Measurements from ENCODE around the gene HMCES.
A peak's percentile ranks its signal among the peaks of the same experiment; 100 is the strongest.

The HMCES gene

GRCh38 chr3:129278966-129279906 lies 566 bp downstream of the HMCES start:
- Histone ChIP-seq H3K4me1 (ENCODE audit: control insufficient read depth, insufficient read depth, low read length, poor library complexity, severe bottlenecking) (peaks cover 8% of the 10 kb centered on the region), H3K4me3 (ENCODE audit: extremely low read depth, insufficient read depth, low read length, poor library complexity, severe bottlenecking) (peak overlapping the region; percentile 79), H3K36me3 (ENCODE audit: control insufficient read depth, insufficient read depth, low read length) (peaks cover 59% of the 10 kb centered on the region), H3K9me3 (ENCODE audit: control insufficient read depth, low read length) (no peaks in the 10 kb centered on the region), H3K27ac (ENCODE audit: low read depth, low read length, severe bottlenecking) (peak overlapping the region; percentile 93)
- 0 to 1% methylated on average over 30 to 77 of the region's 82 CpGs for WGBS, 2 experiments (ENCODE audit: insufficient coverage in 2 of 2)

GRCh38 chr3:129280183-129280582 lies 1.5 kb downstream of the HMCES start:
- Histone ChIP-seq H3K27ac (ENCODE audit: low read depth, low read length, severe bottlenecking) (no peak overlapping the region), H3K4me1 (ENCODE audit: control insufficient read depth, insufficient read depth, low read length, poor library complexity, severe bottlenecking) (peaks cover 8% of the 10 kb centered on the region), H3K36me3 (ENCODE audit: control insufficient read depth, insufficient read depth, low read length) (peaks cover 53% of the 10 kb centered on the region), H3K4me3 (ENCODE audit: extremely low read depth, insufficient read depth, low read length, poor library complexity, severe bottlenecking) (peak overlapping the region; percentile 79), H3K9me3 (ENCODE audit: control insufficient read depth, low read length) (no peaks in the 10 kb centered on the region)
- no CpG with 5 or more reads among the region's 2 CpGs for WGBS, 2 experiments (ENCODE audit: insufficient coverage in 2 of 2)

DNA sequence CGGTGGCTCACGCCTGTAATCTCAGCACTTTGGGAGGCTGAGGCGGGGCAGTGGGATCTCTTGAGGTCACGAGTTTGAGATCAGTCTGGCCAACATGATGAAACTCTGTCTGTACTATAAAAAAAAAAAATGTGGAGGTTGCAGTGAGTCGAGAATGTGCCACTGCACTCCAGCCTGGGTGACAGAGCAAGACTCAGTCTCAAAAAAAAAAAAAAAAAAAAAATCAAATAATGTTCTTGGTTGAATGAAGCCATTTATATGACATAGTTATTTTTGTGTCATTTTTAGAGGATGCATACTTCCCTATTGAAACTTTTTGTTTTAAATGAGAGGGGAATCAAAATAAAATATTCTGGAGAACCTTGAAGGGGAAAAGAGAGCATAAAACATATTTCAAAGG lies 3.1 kb downstream of the HMCES start:
- peaks cover 45% of the 10 kb centered on the region for H3K36me3 ChIP-seq (ENCODE audit: control insufficient read depth, insufficient read depth, low read length)
- H3K9me3 ChIP-seq (ENCODE audit: control insufficient read depth, low read length): no peaks in the 10 kb centered on the region
- no peak overlapping the region for H3K4me3 ChIP-seq (ENCODE audit: extremely low read depth, insufficient read depth, low read length, poor library complexity, severe bottlenecking)
- H3K27ac ChIP-seq (ENCODE audit: low read depth, low read length, severe bottlenecking): no peak overlapping the region
- peaks cover 8% of the 10 kb centered on the region for H3K4me1 ChIP-seq (ENCODE audit: control insufficient read depth, insufficient read depth, low read length, poor library complexity, severe bottlenecking)
- 85 to 97% methylated on average over 4 of the region's 5 CpGs for WGBS, 2 experiments (ENCODE audit: insufficient coverage in 2 of 2)

- Histone ChIP-seq H3K27ac (ENCODE audit: low read depth, low read length, severe bottlenecking) (no peak overlapping the region), H3K4me3 (ENCODE audit: extremely low read depth, insufficient read depth, low read length, poor library complexity, severe bottlenecking) (no peak overlapping the region), H3K9me3 (ENCODE audit: control insufficient read depth, low read length) (no peaks in the 10 kb centered on the region), H3K4me1 (ENCODE audit: control insufficient read depth, insufficient read depth, low read length, poor library complexity, severe bottlenecking) (peaks cover 2% of the 10 kb centered on the region), H3K36me3 (ENCODE audit: control insufficient read depth, insufficient read depth, low read length) (peaks cover 44% of the 10 kb centered on the region)
- WGBS, 2 experiments (ENCODE audit: insufficient coverage in 2 of 2): 71 to 87% methylated on average over 3 to 4 of the region's 6 CpGs
Measured at GRCh38 chr3:129282727-129283327, 4.2 kb downstream of the HMCES start.

DNA sequence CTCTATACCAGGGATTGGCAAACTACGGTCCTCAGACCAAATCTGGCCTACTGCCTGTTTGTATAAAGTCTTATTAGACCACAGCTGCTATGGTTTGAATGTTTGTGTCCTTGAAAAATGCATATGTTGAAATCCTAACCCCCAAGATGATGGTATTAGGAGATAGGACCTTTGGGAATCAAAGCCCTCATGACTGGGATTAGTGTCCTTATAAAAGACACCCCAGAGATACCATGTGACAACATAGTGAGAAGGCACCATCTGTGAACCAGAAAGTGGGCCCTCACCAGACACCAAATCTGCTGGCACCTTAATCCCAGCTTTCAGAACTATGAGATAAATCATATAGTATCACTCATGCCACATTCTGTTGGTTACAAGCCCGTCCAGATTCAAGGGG lies 7.4 kb downstream of the HMCES start:
- WGBS, 2 experiments (ENCODE audit: insufficient coverage in 2 of 2): 100% methylated on average over 1 of the region's 2 CpGs
- no peaks in the 10 kb centered on the region for H3K4me1 ChIP-seq (ENCODE audit: control insufficient read depth, insufficient read depth, low read length, poor library complexity, severe bottlenecking)
- H3K36me3 ChIP-seq (ENCODE audit: control insufficient read depth, insufficient read depth, low read length): peaks cover 66% of the 10 kb centered on the region
- H3K27ac ChIP-seq (ENCODE audit: low read depth, low read length, severe bottlenecking): no peak overlapping the region
- no peak overlapping the region for H3K4me3 ChIP-seq (ENCODE audit: extremely low read depth, insufficient read depth, low read length, poor library complexity, severe bottlenecking)
- H3K9me3 ChIP-seq (ENCODE audit: control insufficient read depth, low read length): no peaks in the 10 kb centered on the region

DNA sequence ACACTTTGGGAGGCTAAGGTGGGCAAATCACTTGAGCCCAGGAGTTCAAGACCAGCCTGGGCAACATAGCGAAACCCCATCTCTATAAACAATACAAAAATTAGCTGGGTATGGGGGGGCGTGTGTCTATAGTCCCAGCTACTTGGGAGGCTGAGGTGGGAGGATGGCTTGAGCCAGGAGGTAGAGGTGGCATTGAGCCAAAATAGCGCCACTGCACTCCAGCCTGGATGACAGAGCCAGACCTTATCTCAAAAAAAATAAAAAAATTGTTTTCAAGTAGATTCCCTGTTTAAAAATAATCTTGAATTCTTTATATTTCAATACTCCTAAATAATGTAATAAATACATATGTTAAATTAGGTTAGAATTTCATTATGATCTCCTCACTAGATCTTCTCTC lies 9.8 kb downstream of the HMCES start:
- Histone ChIP-seq H3K27ac (ENCODE audit: low read depth, low read length, severe bottlenecking) (no peak overlapping the region), H3K4me1 (ENCODE audit: control insufficient read depth, insufficient read depth, low read length, poor library complexity, severe bottlenecking) (no peaks in the 10 kb centered on the region), H3K4me3 (ENCODE audit: extremely low read depth, insufficient read depth, low read length, poor library complexity, severe bottlenecking) (no peak overlapping the region), H3K9me3 (ENCODE audit: control insufficient read depth, low read length) (no peaks in the 10 kb centered on the region), H3K36me3 (ENCODE audit: control insufficient read depth, insufficient read depth, low read length) (peaks cover 64% of the 10 kb centered on the region)
- no CpG with 5 or more reads among the region's 3 CpGs for WGBS, 2 experiments (ENCODE audit: insufficient coverage in 2 of 2)

- Histone ChIP-seq H3K36me3 (ENCODE audit: control insufficient read depth, insufficient read depth, low read length) (peaks cover 73% of the 10 kb centered on the region), H3K27ac (ENCODE audit: low read depth, low read length, severe bottlenecking) (no peak overlapping the region), H3K4me3 (ENCODE audit: extremely low read depth, insufficient read depth, low read length, poor library complexity, severe bottlenecking) (no peak overlapping the region), H3K9me3 (ENCODE audit: control insufficient read depth, low read length) (no peaks in the 10 kb centered on the region), H3K4me1 (ENCODE audit: control insufficient read depth, insufficient read depth, low read length, poor library complexity, severe bottlenecking) (no peaks in the 10 kb centered on the region)
- 91% methylated on average over 4 of the region's 6 CpGs; no CpG with 5 or more reads in 1 of the 2 experiments for WGBS, 2 experiments (ENCODE audit: insufficient coverage in 2 of 2)
Measured at GRCh38 chr3:129289201-129289921, 10.7 kb downstream of the HMCES start.

DNA sequence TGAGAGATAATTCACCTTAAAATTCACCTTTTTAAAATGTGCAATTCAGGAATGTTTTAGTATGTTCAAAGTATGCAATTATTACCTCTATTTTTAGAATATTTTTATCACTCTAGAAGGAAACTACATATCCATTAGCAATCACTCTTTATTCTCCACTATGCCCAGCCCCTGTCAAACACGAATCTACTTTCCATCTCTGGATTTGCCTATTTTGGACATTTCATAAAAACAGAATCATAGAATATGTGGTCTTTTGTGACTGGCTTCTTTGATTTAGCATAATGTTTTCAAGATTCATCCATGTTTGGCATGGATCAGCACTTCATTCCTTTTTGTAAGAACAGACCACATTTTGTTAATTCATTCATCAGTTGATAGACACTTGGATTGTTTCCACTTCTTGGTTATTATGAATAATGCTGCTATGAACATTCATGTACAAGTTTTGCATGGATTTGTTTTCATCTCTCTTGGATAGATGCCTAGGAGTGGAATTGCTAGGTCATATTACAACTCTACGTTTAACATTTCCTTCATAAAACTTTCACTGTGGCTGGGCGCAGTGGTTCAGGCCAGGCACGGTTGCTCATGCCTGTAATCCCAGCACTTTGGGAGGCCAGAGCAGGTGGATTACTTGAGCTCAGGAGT lies 12.7 kb downstream of the HMCES start:
- Histone ChIP-seq H3K4me3 (ENCODE audit: extremely low read depth, insufficient read depth, low read length, poor library complexity, severe bottlenecking) (no peak overlapping the region), H3K9me3 (ENCODE audit: control insufficient read depth, low read length) (no peaks in the 10 kb centered on the region), H3K4me1 (ENCODE audit: control insufficient read depth, insufficient read depth, low read length, poor library complexity, severe bottlenecking) (no peaks in the 10 kb centered on the region), H3K27ac (ENCODE audit: low read depth, low read length, severe bottlenecking) (no peak overlapping the region), H3K36me3 (ENCODE audit: control insufficient read depth, insufficient read depth, low read length) (peaks cover 86% of the 10 kb centered on the region)
- 90 to 97% methylated on average over 3 to 4 of the region's 4 CpGs for WGBS, 2 experiments (ENCODE audit: insufficient coverage in 2 of 2)

DNA sequence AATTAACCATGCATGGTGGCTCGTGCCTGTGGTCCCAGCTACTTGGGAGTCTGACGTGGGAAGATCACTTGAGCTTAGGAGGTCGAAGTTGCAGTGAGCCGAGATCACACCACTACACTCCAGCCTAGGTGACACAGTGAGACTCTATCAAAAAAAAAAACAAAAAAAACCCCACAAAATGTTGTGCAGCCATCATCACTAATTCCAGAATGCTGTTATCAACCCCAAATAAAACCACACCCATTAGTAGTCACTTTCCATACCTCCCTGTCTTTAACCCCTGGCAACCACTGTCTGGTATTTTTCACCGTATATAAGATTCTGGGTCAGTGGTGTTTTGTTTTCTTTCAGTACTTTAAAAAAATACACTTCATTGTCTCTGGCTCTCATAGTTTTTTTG lies 16.6 kb downstream of the HMCES start:
- no peaks in the 10 kb centered on the region for H3K9me3 ChIP-seq (ENCODE audit: control insufficient read depth, low read length)
- peaks cover 84% of the 10 kb centered on the region for H3K36me3 ChIP-seq (ENCODE audit: control insufficient read depth, insufficient read depth, low read length)
- 93% methylated on average over 3 of the region's 5 CpGs; no CpG with 5 or more reads in 1 of the 2 experiments for WGBS, 2 experiments (ENCODE audit: insufficient coverage in 2 of 2)
- H3K4me1 ChIP-seq (ENCODE audit: control insufficient read depth, insufficient read depth, low read length, poor library complexity, severe bottlenecking): no peaks in the 10 kb centered on the region
- H3K4me3 ChIP-seq (ENCODE audit: extremely low read depth, insufficient read depth, low read length, poor library complexity, severe bottlenecking): no peak overlapping the region
- H3K27ac ChIP-seq (ENCODE audit: low read depth, low read length, severe bottlenecking): no peak overlapping the region

DNA sequence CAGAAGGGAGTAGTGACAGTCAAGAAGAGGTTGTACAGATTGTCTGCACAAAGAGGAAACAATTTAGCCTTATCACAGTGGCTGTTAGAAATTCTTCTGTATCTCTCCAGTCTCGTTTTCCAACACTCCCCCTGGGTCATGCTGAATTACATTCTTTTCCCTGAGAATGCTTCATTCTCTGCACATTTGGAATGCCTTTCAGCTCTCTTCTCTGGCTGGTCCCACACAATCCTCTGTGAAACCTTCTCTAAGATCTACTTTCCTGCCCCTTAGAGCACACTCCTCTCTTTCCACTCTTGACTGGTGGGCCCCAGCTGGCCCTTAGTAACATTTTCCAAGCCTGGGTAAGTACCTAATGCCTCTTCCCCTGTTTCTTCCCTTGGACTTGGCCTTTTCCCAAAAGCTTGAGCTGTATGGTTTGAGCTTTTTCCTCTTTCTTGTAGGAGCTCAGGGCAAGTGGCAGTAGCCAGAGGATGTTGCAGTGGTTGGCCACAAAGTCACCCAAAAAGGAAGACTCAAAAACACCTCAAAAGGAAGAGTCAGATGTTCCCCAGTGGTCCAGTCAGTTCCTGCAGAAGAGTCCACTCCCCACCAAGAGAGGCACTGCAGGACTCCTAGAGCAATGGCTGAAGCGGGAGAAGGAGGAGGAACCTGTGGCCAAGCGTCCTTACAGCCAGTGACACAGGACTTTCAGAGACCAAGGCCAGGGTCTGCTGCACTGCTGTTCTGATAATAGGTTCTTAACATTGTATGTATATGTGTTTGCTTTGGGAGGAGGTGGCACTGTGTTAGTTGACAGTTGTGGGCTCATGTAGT lies 25.7 kb downstream of the HMCES start:
- H3K27ac ChIP-seq (ENCODE audit: low read depth, low read length, severe bottlenecking): peak overlapping the region; percentile 98
- H3K36me3 ChIP-seq (ENCODE audit: control insufficient read depth, insufficient read depth, low read length): peaks cover 41% of the 10 kb centered on the region
- H3K4me3 ChIP-seq (ENCODE audit: extremely low read depth, insufficient read depth, low read length, poor library complexity, severe bottlenecking): no peak overlapping the region
- 66 to 80% methylated on average over 3 of the region's 3 CpGs for WGBS, 2 experiments (ENCODE audit: insufficient coverage in 2 of 2)
- peaks cover 28% of the 10 kb centered on the region for H3K4me1 ChIP-seq (ENCODE audit: control insufficient read depth, insufficient read depth, low read length, poor library complexity, severe bottlenecking)
- no peaks in the 10 kb centered on the region for H3K9me3 ChIP-seq (ENCODE audit: control insufficient read depth, low read length)
